HepG2 (cell line): ENCODE results near the gene SLC11A1. TPM values are rescaled to one million over a fixed set of nuclear protein-coding genes. Genes with fewer than 3 reads are reported as not detected.
A peak's percentile ranks its signal among the peaks of the same experiment; 100 is the strongest.

ENCODE experiments used
- AHDC1 ChIP-seq: sonication (generic); formaldehyde crosslinking; IDR thresholded peaks from 2 replicates; pipeline ENCODE4 v1.5.1; 2020; ENCODE audit warnings: mild to moderate bottlenecking, missing genetic modification reagents, borderline replicate concordance
- CREB1 ChIP-seq, 2 experiments: fragments of 450-650 bp in 1 of 2; IDR thresholded peaks; 2 replicates each; pipeline ENCODE4 v1.6.1; 2016 to 2017; ENCODE audit warnings: control low read depth in 1 of 2, mild to moderate bottlenecking in 1 of 2, missing compliant biosample characterization in 1 of 2, missing genetic modification characterization in 1 of 2
- FOXK2 ChIP-seq: fragments of 450-650 bp; IDR thresholded peaks from 2 replicates; pipeline ENCODE4 v1.6.1; 2016
- JDP2 ChIP-seq: sonication (generic); formaldehyde crosslinking; IDR thresholded peaks from 2 replicates; pipeline ENCODE4 v1.8.1; 2022; ENCODE audit warnings: missing genetic modification reagents, borderline replicate concordance
- MAF1 ChIP-seq: sonication (generic); formaldehyde crosslinking; IDR thresholded peaks from 2 replicates; pipeline ENCODE4 v1.5.0; 2020; ENCODE audit warnings: missing genetic modification reagents, borderline replicate concordance
- MXD3 ChIP-seq: IDR thresholded peaks from 2 replicates; pipeline ENCODE4 v1.6.1; 2016; ENCODE audit warnings: mild to moderate bottlenecking, missing biosample characterization, missing genetic modification reagents
- ZBTB40 ChIP-seq, 2 experiments: fragments of 450-650 bp in 1 of 2; sonication (generic) in 1 of 2; formaldehyde crosslinking in 1 of 2; IDR thresholded peaks; 2 replicates each; pipeline versions ENCODE4 v1.6.1 to v1.8.0; 2016 to 2022; ENCODE audit warnings: antibody characterized with exemption in 1 of 2, mild to moderate bottlenecking in 1 of 2, missing genetic modification reagents in 1 of 2
- ZNF33B ChIP-seq: sonication (generic); formaldehyde crosslinking; IDR thresholded peaks from 2 replicates; pipeline ENCODE4 v1.5.1; 2020; ENCODE audit warnings: mild to moderate bottlenecking, missing genetic modification reagents
- ZNF639 ChIP-seq: conservative IDR thresholded peaks from 2 replicates; pipeline ENCODE4 v1.6.1; 2018; ENCODE audit warnings: missing genetic modification reagents
- polyA plus RNA-seq, 8 experiments: library from polyadenylated mRNA; depleted of rRNA in 3 of 8; stranded (reverse) in 7 of 8; unstranded in 1 of 8; fragments of >200 nt; fragmentation: Illumina TruSeq in 4 of 8; extraction: Trizol in 4 of 8; gene quantifications; 2 replicates each; pipeline versions ENCODE4 v1.2.1 to v1.2.3, GENCODE V29; 2011 to 2016; ENCODE audit warnings: low read depth in 4 of 8, missing spikeins in 1 of 8, mixed read lengths in 1 of 8; ENCODE audit not compliant: insufficient read depth in 1 of 8
- total RNA-seq, 5 experiments: library from RNA; depleted of rRNA; stranded (reverse); fragments of >200 nt; fragmentation: Illumina TruSeq; extraction: Trizol; gene quantifications; 2 replicates each; pipeline ENCODE4 v1.2.3, GENCODE V29; 2016; ENCODE audit warnings: low read depth in 1 of 5

Gene SLC11A1
- total and polyA plus RNA-seq, 2 of the 13 experiments (the other 11 are each of a cell fraction or from before 2014, with no cell fraction given), result 0.33 to 2.3 TPM

- no peak for TF ChIP-seq ZBTB40 (IDR thresholded peaks at IDR 0.05)
- no peak; the same call in 1 of the 2 replicates for TF ChIP-seq ZBTB40 (CRISPR knock-in tag; IDR thresholded peaks at IDR 0.05)
- peak; percentile 29; the same call in 1 of the 2 replicates for TF ChIP-seq MXD3 (CRISPR knock-in tag)
- TF ChIP-seq FOXK2, result no peak
- TF ChIP-seq ZNF639, result peak; percentile 9; the same call in 1 of the 2 replicates
- no peak; the same call in 1 of the 2 replicates for TF ChIP-seq AHDC1 (CRISPR knock-in tag)
- 0 out of 2 replicates have a peak, but pooled peaks have one; percentile 4 for TF ChIP-seq MAF1
- TF ChIP-seq ZNF33B (CRISPR knock-in tag), result no peak; the same call in 1 of the 2 replicates
- TF ChIP-seq CREB1 (IDR thresholded peaks at IDR 0.05), result 0 out of 2 replicates have a peak, but pooled peaks have one; percentile 11
- no peak for TF ChIP-seq CREB1 (CRISPR knock-in tag; IDR thresholded peaks at IDR 0.05)
- no peak for TF ChIP-seq JDP2 (CRISPR knock-in tag)
Measured at GRCh38 chr2:218406209-218406948, 24.3 kb downstream of the SLC11A1 start (continued).
